RCC 7860 (cell line): ENCODE data around the gene CDC23.
"Not testable (repeated sequence)": the region's sequence is repeated elsewhere in the genome, so short reads cannot be mapped to it uniquely, and the experiment has no call there.

Experiments used
- DNase-seq: peaks from one replicate; pipeline ENCODE4 v3.0.0-alpha.2; 2015; ENCODE audit warnings: low spot score
- FAIRE-seq: peaks from 2 replicates; lab custom pipeline; 2012; peaks lifted over from hg19 to GRCh38; lab: Jason Lieb, UNC

The CDC23 gene

GRCh38 chr5:138216799-138217198 is 3.7 kb upstream of the CDC23 start:
- FAIRE-seq (no peak), DNase-seq (no peak)

DNA sequence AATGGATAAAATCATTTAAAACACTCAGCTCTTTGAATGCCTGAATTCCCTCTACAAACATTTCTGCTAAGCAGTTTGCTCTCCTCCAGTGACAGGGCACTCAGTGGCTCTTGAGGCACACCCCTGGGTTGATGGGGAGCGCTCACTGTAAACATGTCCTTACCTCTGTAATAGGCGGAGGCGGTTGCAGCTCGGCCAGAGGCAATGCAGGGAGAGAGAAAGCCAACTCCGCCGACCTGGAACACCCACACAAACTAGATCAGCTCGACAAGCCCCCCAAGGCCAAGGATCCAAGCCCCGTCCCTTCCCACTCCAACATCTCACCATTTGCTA is 329 bp downstream of the CDC23 start:
- DNase-seq (no peak), FAIRE-seq (no peak)

GRCh38 chr5:138210985-138211384 is 2.1 kb downstream of the CDC23 start:
- FAIRE-seq (no peak), DNase-seq (no peak)

- not testable (repeated sequence) for DNase-seq, FAIRE-seq
Measured at GRCh38 chr5:138193859-138194258, 19.3 kb downstream of the CDC23 start.

- FAIRE-seq: no peak
- DNase-seq: no peak
Measured at GRCh38 chr5:138192826-138193225, 20.3 kb downstream of the CDC23 start.

- no peak for DNase-seq
- no peak for FAIRE-seq
Measured at GRCh38 chr5:138188626-138189025, 24.5 kb downstream of the CDC23 start.

- DNase-seq (no peak), FAIRE-seq (no peak)
Measured at GRCh38 chr5:138186002-138186447, 27.1 kb downstream of the CDC23 start.

DNA sequence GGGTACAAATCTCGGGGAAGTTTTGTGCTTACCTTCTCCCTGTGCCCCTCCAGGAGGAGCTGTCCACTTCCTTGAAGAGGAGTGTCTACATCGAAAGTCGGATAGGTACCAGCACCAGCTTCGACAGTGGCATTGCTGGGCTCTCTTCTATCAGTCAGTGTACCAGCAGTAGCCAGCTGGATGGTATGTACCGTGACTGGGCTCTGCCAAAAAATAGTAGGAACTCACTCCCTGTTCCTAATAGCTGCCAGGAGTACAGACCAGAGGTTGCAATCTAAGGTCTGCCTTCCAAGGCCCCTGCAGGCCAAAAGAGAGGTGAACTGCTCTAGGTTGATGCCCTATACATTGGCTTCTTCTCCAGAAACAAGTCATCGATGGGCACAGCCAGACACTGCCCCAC is 30.3 kb downstream of the CDC23 start:
- DNase-seq (no peak), FAIRE-seq (no peak)

GRCh38 chr5:138180841-138181240 is 32.3 kb downstream of the CDC23 start:
- DNase-seq (no peak), FAIRE-seq (no peak)

DNA sequence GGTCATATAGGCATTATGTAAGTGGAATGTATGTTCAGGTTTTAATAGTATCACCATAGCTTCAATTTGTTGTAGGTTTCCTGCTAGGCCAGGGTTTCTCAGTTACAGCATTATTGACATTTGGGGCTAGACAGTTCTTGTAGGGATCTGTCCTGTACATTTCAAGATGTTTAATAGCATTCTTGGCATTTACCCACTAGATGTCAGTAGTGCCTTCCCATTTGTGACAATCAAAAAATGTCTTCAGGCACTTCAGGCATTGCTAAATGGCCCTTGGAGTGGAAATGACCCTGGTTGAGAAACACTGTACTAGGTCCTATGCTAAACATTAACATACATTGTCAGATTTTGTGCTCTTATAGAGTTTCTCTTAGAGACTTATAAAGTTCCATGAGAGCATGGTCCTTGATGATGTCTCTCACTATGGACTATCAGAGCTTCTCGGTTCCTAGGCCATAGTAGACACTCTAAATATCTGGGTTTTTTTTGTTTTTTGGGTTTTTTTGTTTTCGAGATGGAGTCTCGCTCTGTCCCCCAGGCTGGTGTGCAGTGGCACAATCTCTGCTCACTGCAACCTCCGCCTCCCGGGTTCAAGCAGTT is 32.8 kb downstream of the CDC23 start:
- DNase-seq: peak; percentile 68
- peak; percentile 70 for FAIRE-seq

GRCh38 chr5:138179277-138179857 is 33.8 kb downstream of the CDC23 start:
- FAIRE-seq (no peak), DNase-seq (no peak)

DNA sequence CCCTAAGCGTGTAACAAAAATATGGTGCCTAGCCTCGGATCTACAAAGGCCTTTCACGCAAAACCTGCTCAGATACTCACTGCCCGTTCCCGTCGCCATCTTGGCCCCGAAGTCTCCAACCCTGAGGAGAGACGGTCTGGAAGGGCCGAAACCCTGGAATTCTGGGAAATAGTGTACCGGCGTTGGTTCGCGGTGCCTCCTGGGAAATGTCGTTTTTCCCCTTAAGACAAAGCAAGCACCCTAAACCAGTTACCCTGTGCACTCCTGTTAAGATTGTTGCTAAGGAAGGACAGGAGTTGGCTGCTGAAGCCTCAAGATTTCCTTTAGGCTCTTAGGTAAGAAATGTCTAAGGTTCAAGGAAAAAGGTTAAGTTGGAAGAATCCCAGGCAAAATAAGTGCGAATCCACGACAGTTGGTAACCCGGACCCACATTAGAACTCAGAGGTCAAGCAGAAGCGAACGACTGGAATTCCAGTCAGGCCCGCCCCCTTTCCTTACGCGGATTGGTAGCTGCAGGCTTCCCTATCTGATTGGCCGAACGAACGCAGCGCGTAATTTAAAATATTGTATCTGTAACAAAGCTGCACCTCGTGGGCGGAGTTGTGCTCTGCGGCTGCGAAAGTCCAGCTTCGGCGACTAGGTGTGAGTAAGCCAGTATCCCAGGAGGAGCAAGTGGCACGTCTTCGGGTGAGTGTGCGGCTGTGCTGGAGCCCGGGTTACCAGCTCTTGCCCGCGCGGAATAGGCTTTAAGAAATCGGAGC is 34.4 kb downstream of the CDC23 start, which contains the start of the genes BRD8 and KIF20A:
Gene BRD8 (minus strand): TSS at position 115 of the 761 bp plus-strand sequence. CDS start 16 bp downstream, at position 99.
Gene KIF20A (plus strand): TSS at position 597 of the 761 bp plus-strand sequence. CDS start 569 bp downstream, outside the sequence.
- peak; percentile 89 for FAIRE-seq

GRCh38 chr5:138177941-138178515 is 35.1 kb downstream of the CDC23 start:
- DNase-seq (no peak), FAIRE-seq (no peak)

More for the DNA sequence above, 34.4 kb downstream of the CDC23 start, which contains the start of the genes BRD8 and KIF20A:
- DNase-seq: peak; percentile 97

- DNase-seq (no peak), FAIRE-seq (no peak)
Measured at GRCh38 chr5:138170299-138170698, 42.8 kb downstream of the CDC23 start.

- DNase-seq (no peak), FAIRE-seq (no peak)
Measured at GRCh38 chr5:138169124-138169523, 44.0 kb downstream of the CDC23 start.

DNA sequence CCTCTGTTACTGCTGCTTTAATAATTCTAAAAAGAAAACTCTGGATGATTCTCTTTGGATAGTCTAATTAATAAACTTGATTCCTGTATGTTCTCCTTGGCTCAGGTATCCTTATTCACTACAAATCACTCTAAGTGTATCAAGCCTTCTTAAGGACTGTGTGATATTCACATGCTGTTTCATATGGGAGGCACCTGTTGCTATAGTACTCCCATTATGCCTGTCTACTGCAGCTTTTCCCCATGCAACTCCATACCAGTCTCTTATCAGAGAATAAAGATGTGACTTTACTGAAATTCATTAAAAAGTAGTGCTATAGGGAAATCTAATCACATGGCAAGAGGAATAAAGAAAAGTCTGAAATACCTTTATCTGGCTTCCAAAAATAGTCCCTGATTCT is 49.4 kb downstream of the CDC23 start:
- DNase-seq: no peak
- no peak for FAIRE-seq

GRCh38 chr5:138160706-138161105 is 52.4 kb downstream of the CDC23 start:
- no peak for FAIRE-seq
- DNase-seq: no peak

DNA sequence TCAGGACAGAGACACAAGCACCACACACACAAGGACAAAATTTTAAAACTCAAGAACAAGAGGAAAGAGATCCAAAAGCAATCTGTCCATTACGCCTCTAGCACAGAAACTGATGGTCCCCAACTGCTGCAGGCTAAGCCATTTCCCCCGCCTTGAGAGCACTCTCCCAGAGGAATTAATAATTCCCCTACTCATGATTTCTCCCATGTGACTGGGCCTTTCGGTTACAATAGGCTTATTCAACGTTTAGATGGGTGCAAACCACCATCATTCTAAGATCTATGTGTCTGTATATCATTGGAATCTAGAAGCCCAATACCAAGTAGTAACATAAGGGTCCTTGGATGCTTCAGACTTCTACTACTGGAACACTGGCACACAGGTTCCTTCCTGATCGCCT is 53.5 kb downstream of the CDC23 start:
- FAIRE-seq (no peak), DNase-seq (no peak)

- FAIRE-seq (no peak), DNase-seq (no peak)
Measured at GRCh38 chr5:138157626-138158025, 55.5 kb downstream of the CDC23 start.

- not testable (repeated sequence) for FAIRE-seq
Measured at GRCh38 chr5:138155977-138156376, 57.1 kb downstream of the CDC23 start.

GRCh38 chr5:138149530-138149929 is 63.6 kb downstream of the CDC23 start:
- no peak for FAIRE-seq

More at GRCh38 chr5:138155977-138156376, 57.1 kb downstream of the CDC23 start:
- not testable (repeated sequence) for DNase-seq

More at GRCh38 chr5:138149530-138149929, 63.6 kb downstream of the CDC23 start:
- peak; percentile 14 for DNase-seq
